ENCODE results near the gene RSAD1. TPM values are rescaled to one million over a fixed set of nuclear protein-coding genes. Genes with fewer than 3 reads are reported as not detected.
A peak's percentile ranks its signal among the peaks of the same experiment; 100 is the strongest.

Gene RSAD1
- total RNA-seq, 1 donor, result 23.9 TPM

GRCh38 chr17:50440838-50441829 lies 37.5 kb upstream of the RSAD1 start:
- DNase-seq (ENCODE audit: insufficient read length, low spot score, missing footprints), result no peak
- Histone ChIP-seq H3K4me1 (ENCODE audit: insufficient read depth, low read length) (peaks cover 4% of the 10 kb centered on the region), H3K36me3 (ENCODE audit: insufficient read depth, low read length) (no peaks in the 10 kb centered on the region), H2AFZ (ENCODE audit: low read length) (no peak overlapping the region), H3K27me3 (ENCODE audit: insufficient read depth, low read length) (no peaks in the 10 kb centered on the region), H4K20me1 (ENCODE audit: insufficient read depth, low read length) (peaks cover 8% of the 10 kb centered on the region), H3K9me3 (ENCODE audit: low read depth, low read length) (no peaks in the 10 kb centered on the region), H3K79me2 (ENCODE audit: insufficient read depth, low read length) (peaks cover 7% of the 10 kb centered on the region), H3K4me3 (ENCODE audit: insufficient read depth, low read length) (no peak overlapping the region), H3K27ac (ENCODE audit: low read depth, low read length) (no peak overlapping the region), H3K4me2 (ENCODE audit: insufficient read depth, low read length) (no peak overlapping the region)
- TF ChIP-seq CTCF (IDR thresholded peaks at IDR 0.05; ENCODE audit: extremely low read depth, low read depth, low read length), result no peak

GRCh38 chr17:50443505-50443974 lies 35.1 kb upstream of the RSAD1 start:
- Histone ChIP-seq H4K20me1 (ENCODE audit: insufficient read depth, low read length) (peaks cover 8% of the 10 kb centered on the region), H3K27ac (ENCODE audit: low read depth, low read length) (no peak overlapping the region), H3K27me3 (ENCODE audit: insufficient read depth, low read length) (no peaks in the 10 kb centered on the region), H3K4me3 (ENCODE audit: insufficient read depth, low read length) (no peak overlapping the region), H3K36me3 (ENCODE audit: insufficient read depth, low read length) (no peaks in the 10 kb centered on the region), H3K4me1 (ENCODE audit: insufficient read depth, low read length) (peaks cover 4% of the 10 kb centered on the region), H2AFZ (ENCODE audit: low read length) (no peak overlapping the region), H3K9me3 (ENCODE audit: low read depth, low read length) (no peaks in the 10 kb centered on the region), H3K4me2 (ENCODE audit: insufficient read depth, low read length) (no peak overlapping the region), H3K79me2 (ENCODE audit: insufficient read depth, low read length) (peaks cover 7% of the 10 kb centered on the region)
- no peak for TF ChIP-seq CTCF (IDR thresholded peaks at IDR 0.05; ENCODE audit: extremely low read depth, low read depth, low read length)
- DNase-seq (ENCODE audit: insufficient read length, low spot score, missing footprints), result peak; percentile 19

- Histone ChIP-seq H3K9me3 (ENCODE audit: low read depth, low read length) (no peaks in the 10 kb centered on the region), H4K20me1 (ENCODE audit: insufficient read depth, low read length) (peaks cover 7% of the 10 kb centered on the region), H3K4me1 (ENCODE audit: insufficient read depth, low read length) (peaks cover 4% of the 10 kb centered on the region), H2AFZ (ENCODE audit: low read length) (no peak overlapping the region), H3K27me3 (ENCODE audit: insufficient read depth, low read length) (no peaks in the 10 kb centered on the region), H3K4me3 (ENCODE audit: insufficient read depth, low read length) (no peak overlapping the region), H3K27ac (ENCODE audit: low read depth, low read length) (no peak overlapping the region), H3K36me3 (ENCODE audit: insufficient read depth, low read length) (no peaks in the 10 kb centered on the region), H3K79me2 (ENCODE audit: insufficient read depth, low read length) (peaks cover 7% of the 10 kb centered on the region), H3K4me2 (ENCODE audit: insufficient read depth, low read length) (no peak overlapping the region)
- no peak for TF ChIP-seq CTCF (IDR thresholded peaks at IDR 0.05; ENCODE audit: extremely low read depth, low read depth, low read length)
- DNase-seq (ENCODE audit: insufficient read length, low spot score, missing footprints), result no peak
These were observed 33.6 kb upstream of the RSAD1 start for GRCh38 chr17:50444841-50445715.

All from osteoblast (primary cell).